ENCODE results near the gene ACO2. TPM values are rescaled to one million over a fixed set of nuclear protein-coding genes. Genes with fewer than 3 reads are reported as not detected.

The ACO2 gene
- total RNA-seq, 1 experiment from 2014 or later = 71.5 TPM

DNA sequence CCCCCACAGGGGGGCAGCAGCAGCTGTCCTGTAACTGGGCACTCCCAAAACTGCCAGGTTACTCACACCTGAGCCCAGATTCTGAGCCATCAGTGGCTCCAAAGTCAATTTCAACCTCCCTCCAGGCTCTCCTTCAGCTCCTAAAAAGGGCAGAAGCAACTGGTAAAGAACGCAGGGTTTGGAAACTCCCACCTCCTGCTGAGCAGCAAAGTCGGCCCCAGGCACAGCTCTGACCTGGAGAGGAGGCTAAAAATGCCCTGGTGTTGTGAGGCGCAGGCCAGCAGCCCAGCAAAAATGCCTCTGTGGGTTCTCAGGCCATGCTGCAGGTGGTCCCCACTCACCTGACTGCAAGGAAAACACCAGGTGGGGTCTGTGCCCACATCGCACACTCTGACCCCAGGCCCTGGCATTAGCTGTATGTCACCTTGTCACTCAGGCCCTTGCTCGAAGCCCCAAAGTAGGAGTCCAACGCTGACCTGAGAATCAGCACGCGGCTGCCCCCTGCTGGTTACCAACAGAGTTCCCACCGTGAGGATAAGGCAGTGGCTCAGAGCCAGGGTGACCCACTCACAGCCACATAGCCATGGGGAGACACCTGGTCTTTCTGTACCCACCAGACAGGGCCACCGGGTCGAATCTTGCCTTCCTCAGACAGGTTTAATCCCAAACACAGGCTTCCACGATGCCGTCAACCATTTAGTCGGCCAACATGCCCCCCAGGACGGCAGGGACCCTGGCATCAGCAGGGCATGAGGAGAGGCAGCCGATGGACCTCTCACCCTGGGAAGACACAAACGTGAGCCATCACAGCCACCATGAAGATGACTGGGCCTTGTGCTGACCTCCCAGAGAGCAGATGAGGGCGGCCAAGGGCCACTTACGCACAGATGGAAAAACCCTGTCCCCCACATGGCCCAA lies 64.2 kb downstream of the ACO2 start:
- ATAC-seq (peak; percentile 67), DNase-seq (ENCODE audit: low read depth, low spot score) (no peak)
- H3K4me1 ChIP-seq (ENCODE audit: control insufficient read depth, insufficient read depth, low read length) = no peaks in the 10 kb centered on the region
- no peaks in the 10 kb centered on the region; the same call in 1 of the 2 replicates for H3K36me3 ChIP-seq (ENCODE audit: control insufficient read depth, insufficient read depth, low read length)
- intact Hi-C loops (cut with micrococcal nuclease; ENCODE audit: unreplicated experiment) (no loop called here), in situ Hi-C loops (cut with HindIII; ENCODE audit: low pct_unique_long_range_greater_than_20kb, low sequenced_read_pairs) (no loop called here)
- no TSS peak for BruUV-seq (replicated peaks)
- no peaks in the 10 kb centered on the region for H3K9me3 ChIP-seq (ENCODE audit: control insufficient read depth, insufficient read depth, low read depth, low read length)
- H3K4me3 ChIP-seq (ENCODE audit: low read depth in 2 of 2, low read length in 2 of 2) = no peak overlapping the region
- no peaks in the 10 kb centered on the region for H3K27me3 ChIP-seq (ENCODE audit: control insufficient read depth, insufficient read depth, low read length)
- no peak overlapping the region for H3K27ac ChIP-seq (ENCODE audit: low read length)
- ChIA-PET CTCF (no interaction called here), POLR2A (no interaction called here)
- TF ChIP-seq SIN3A (IDR thresholded peaks at IDR 0.05; ENCODE audit: borderline replicate concordance, insufficient read depth, low read depth, low read length) (no peak), CTCF (IDR thresholded peaks at IDR 0.05) (peak; percentile 88), TCF7L2 (IDR thresholded peaks at IDR 0.05; ENCODE audit: low read depth, low read length) (no peak)

DNA sequence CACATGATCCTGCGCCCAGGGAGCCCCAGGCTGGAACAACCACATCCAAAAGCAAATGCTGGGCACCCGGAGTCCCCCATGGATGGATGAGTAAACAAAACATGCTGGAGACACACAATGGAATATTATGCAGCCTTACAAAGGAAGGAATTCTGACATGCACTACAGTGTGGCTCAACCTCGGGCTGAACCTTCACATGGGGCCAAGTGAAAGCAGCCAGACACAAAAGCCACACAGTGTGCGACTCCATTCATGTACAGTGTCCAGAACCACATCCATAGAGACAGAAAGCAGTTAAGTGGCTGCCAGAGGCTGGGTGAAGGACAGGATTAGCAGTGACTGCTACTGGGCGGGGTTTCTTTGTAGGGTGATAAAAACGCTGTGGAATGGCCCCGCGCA lies 65.3 kb downstream of the ACO2 start:
- Histone ChIP-seq H3K4me3 (ENCODE audit: low read depth in 2 of 2, low read length in 2 of 2) (no peak overlapping the region), H3K27me3 (ENCODE audit: control insufficient read depth, insufficient read depth, low read length) (no peaks in the 10 kb centered on the region), H3K9me3 (ENCODE audit: control insufficient read depth, insufficient read depth, low read depth, low read length) (no peaks in the 10 kb centered on the region), H3K27ac (ENCODE audit: low read length) (no peak overlapping the region), H3K4me1 (ENCODE audit: control insufficient read depth, insufficient read depth, low read length) (no peaks in the 10 kb centered on the region), H3K36me3 (ENCODE audit: control insufficient read depth, insufficient read depth, low read length) (peaks cover 1% of the 10 kb centered on the region; the same call in 1 of the 2 replicates)
- DNase-seq (ENCODE audit: low read depth, low spot score) (no peak), ATAC-seq (no peak)
- ChIA-PET POLR2A (no interaction called here), CTCF (no interaction called here)
- TF ChIP-seq POLR2AphosphoS5 (IDR thresholded peaks at IDR 0.05; ENCODE audit: low read depth, low read length) (no peak), TCF7L2 (IDR thresholded peaks at IDR 0.05; ENCODE audit: low read depth, low read length) (no peak)
- in situ Hi-C loops (cut with HindIII; ENCODE audit: low pct_unique_long_range_greater_than_20kb, low sequenced_read_pairs) = no loop called here
- no TSS peak for BruUV-seq (replicated peaks)
- intact Hi-C loops (cut with micrococcal nuclease; ENCODE audit: unreplicated experiment) = no loop called here

DNA sequence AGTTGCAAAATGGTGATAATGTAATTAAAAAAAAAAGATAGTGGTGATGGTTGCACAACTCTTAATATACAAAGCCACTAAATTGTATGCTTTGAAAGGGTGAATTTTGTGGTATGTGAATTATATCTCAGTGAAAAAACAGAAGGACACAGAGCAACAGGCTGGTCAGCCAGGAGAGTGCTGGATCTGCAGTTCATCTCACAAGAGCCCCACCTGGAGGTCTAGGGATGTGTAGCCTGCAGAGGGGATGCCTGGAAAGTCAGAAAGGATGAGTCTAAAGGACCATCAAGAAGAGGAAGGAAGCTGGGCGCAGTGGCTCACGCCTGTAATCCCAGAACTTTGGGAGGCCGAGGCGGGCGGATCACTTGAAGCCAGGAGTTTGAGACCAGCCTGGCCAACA lies 66.3 kb downstream of the ACO2 start:
- in situ Hi-C loops (cut with HindIII; ENCODE audit: low pct_unique_long_range_greater_than_20kb, low sequenced_read_pairs) (no loop called here), intact Hi-C loops (cut with micrococcal nuclease; ENCODE audit: unreplicated experiment) (no loop called here)
- Histone ChIP-seq H3K9me3 (ENCODE audit: control insufficient read depth, insufficient read depth, low read depth, low read length) (no peaks in the 10 kb centered on the region), H3K4me1 (ENCODE audit: control insufficient read depth, insufficient read depth, low read length) (no peaks in the 10 kb centered on the region), H3K27ac (ENCODE audit: low read length) (no peak overlapping the region), H3K4me3 (ENCODE audit: low read depth in 2 of 2, low read length in 2 of 2) (no peak overlapping the region), H3K27me3 (ENCODE audit: control insufficient read depth, insufficient read depth, low read length) (no peaks in the 10 kb centered on the region), H3K36me3 (ENCODE audit: control insufficient read depth, insufficient read depth, low read length) (peaks cover 2% of the 10 kb centered on the region; the same call in 1 of the 2 replicates)
- BruUV-seq (replicated peaks) = no TSS peak
- ATAC-seq (peak; percentile 50; the same call in 1 of the 2 replicates), DNase-seq (ENCODE audit: low read depth, low spot score) (no peak)
- no peak for TF ChIP-seq SIN3A (IDR thresholded peaks at IDR 0.05; ENCODE audit: borderline replicate concordance, insufficient read depth, low read depth, low read length)
- peak; percentile 44 for TF ChIP-seq CTCF (IDR thresholded peaks at IDR 0.05)
- ChIA-PET CTCF (no interaction called here), POLR2A (interaction anchor here (0.5 kb wide), 1 partner anchor 103 kb away, joined by 7 read pairs; no protein-coding TSS in a partner anchor)
